Activated T-helper 2 cell treated with anti-CD3 and anti-CD28 coated beads, Interferon-gamma antibody, Interleukin-2, Interleukin-4, amounts not matched to agents 10 μg/mL and 5 μg/mL and 100 μg/mL, durations not matched to agents 14 hours and 24 hours and 36 hours (primary cell): Measurements from ENCODE around the gene CD33. TPM values are rescaled to one million over a fixed set of nuclear protein-coding genes. Genes with fewer than 3 reads are reported as not detected.

Experiments
- DNase-seq: peaks from one replicate; pipeline ENCODE4 v3.0.0; 2021; ENCODE audit warnings: low spot score
- H3K27ac Mint-ChIP-seq: one replicate; pipeline ENCODE4 v1.8.0; 2021; ENCODE audit warnings: mixed read lengths
- H3K27me3 Mint-ChIP-seq: one replicate; pipeline ENCODE4 v1.8.0; 2021; ENCODE audit warnings: low read depth, mixed read lengths
- H3K36me3 Mint-ChIP-seq: one replicate; pipeline ENCODE4 v1.8.0; 2021; ENCODE audit warnings: low read depth, mixed read lengths
- H3K4me1 Mint-ChIP-seq: one replicate; pipeline ENCODE4 v1.8.0; 2021; ENCODE audit warnings: low read depth, mixed read lengths
- H3K4me3 Mint-ChIP-seq: one replicate; pipeline ENCODE4 v1.8.0; 2021; ENCODE audit warnings: low read depth, mild to moderate bottlenecking, moderate library complexity, mixed read lengths
- H3K9me3 Mint-ChIP-seq: one replicate; pipeline ENCODE4 v1.8.0; 2021; ENCODE audit warnings: mixed read lengths
- intact Hi-C: fragments of 100-400 bp; cut with micrococcal nuclease; formaldehyde crosslinking; loops from one replicate; pipeline ENCODE4 v1.15.1; 2023
- total RNA-seq: library from RNA; stranded (reverse); gene quantifications from 2 replicates; pipeline ENCODE4 v1.2.3, GENCODE V29; 2022

CD33 gene
- total RNA-seq, 1 donor from 2014 or later: 14.3 TPM

DNA sequence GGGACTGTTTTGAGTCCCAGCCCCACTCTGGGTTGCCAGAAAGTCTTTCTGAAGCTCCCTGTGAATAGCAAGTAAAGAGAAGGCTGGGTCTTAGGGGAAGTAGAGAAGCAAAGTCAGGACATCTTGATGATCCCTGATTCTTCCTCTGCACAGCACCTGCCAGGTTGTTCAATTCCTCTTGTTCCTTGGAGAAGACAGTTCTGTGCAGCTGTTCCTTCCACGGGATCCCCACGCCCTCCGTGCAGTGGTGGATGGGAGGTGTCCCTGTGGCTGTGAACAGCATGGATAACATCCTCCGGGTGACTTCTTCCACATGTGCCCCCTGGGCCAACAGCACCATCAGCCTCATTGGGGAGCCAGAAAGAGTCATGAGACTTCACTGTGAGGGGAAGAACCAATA, 57.5 kb downstream of the CD33 start:
- no peaks in the 10 kb centered on the region for H3K4me1 Mint-ChIP-seq
- H3K36me3 Mint-ChIP-seq: no peaks in the 10 kb centered on the region
- no peak overlapping the region for H3K4me3 Mint-ChIP-seq
- no peak overlapping the region for H3K27ac Mint-ChIP-seq
- peaks cover 26% of the 10 kb centered on the region for H3K27me3 Mint-ChIP-seq
- H3K9me3 Mint-ChIP-seq: no peaks in the 10 kb centered on the region
- intact Hi-C loops: no loop called here
- DNase-seq: no peak

DNA sequence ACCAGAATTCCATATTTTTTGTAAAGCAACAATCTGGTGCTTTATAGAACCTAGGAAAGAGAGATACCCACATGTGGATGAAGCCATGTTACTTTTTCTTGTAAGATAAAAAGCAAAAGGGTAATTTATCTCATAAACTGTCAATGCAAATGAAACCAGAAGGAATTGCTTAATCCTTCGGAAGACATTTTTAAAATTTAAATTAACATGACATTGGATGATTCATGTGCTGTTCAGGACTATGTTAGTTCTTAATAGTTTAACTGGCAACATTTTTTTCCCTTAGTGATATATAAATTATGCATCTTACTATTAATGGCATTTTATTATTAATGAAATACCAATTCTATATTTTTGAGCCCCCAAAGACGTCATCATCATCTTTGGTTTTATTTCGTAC, 60.8 kb downstream of the CD33 start:
- intact Hi-C loops: no loop called here
- Mint-ChIP-seq H3K4me1 (no peaks in the 10 kb centered on the region), H3K36me3 (no peaks in the 10 kb centered on the region), H3K4me3 (no peak overlapping the region), H3K27me3 (peaks cover 15% of the 10 kb centered on the region), H3K27ac (no peak overlapping the region), H3K9me3 (no peaks in the 10 kb centered on the region)
- DNase-seq: no peak

Other genes starting within 250 kb of the CD33 start
- not detected in 2 replicates for gene KLK7, start 241.2 kb upstream of the CD33 start, total RNA-seq
- gene KLK8, start 223.5 kb upstream of the CD33 start, total RNA-seq: not detected in 2 replicates
- not detected in 2 replicates for gene KLK10, start 205.4 kb upstream of the CD33 start, total RNA-seq
- not detected in 2 replicates for gene KLK11, start 198.5 kb upstream of the CD33 start, total RNA-seq
- not detected in 2 replicates for gene KLK12, start 190.1 kb upstream of the CD33 start, total RNA-seq
- gene KLK13, start 160.0 kb upstream of the CD33 start, total RNA-seq: not detected in 2 replicates
- 0.44 and 0.52 TPM in 2 replicates for gene KLK14, start 142.2 kb upstream of the CD33 start, total RNA-seq
- 9.7 and 11.0 TPM in 2 replicates for gene CTU1, start 116.7 kb upstream of the CD33 start, total RNA-seq
- gene SIGLEC9, start 100.2 kb upstream of the CD33 start, total RNA-seq: 0.18 TPM in 1 of 2 replicates, not detected in the other
- not detected in 2 replicates for gene SIGLEC7, start 82.8 kb upstream of the CD33 start, total RNA-seq
- gene SIGLECL1, start 26.0 kb downstream of the CD33 start, total RNA-seq: not detected in 2 replicates
- gene IGLON5, start 86.6 kb downstream of the CD33 start, total RNA-seq: 7.0 TPM in 2 replicates
- gene VSIG10L, start 117.1 kb downstream of the CD33 start, total RNA-seq: 9.5 and 10.4 TPM in 2 replicates
- gene ETFB, start 141.3 kb downstream of the CD33 start, total RNA-seq: 209 and 215 TPM in 2 replicates
- 13.8 and 14.9 TPM in 2 replicates for gene CLDND2, start 143.9 kb downstream of the CD33 start, total RNA-seq
- gene NKG7, start 147.6 kb downstream of the CD33 start, total RNA-seq: 332 and 342 TPM in 2 replicates
- not detected in 2 replicates for gene LIM2, start 162.9 kb downstream of the CD33 start, total RNA-seq
- gene C19orf84, start 165.5 kb downstream of the CD33 start, total RNA-seq: 0.14 and 0.27 TPM in 2 replicates
- 4.0 and 6.6 TPM in 2 replicates for gene SIGLEC10, start 192.6 kb downstream of the CD33 start, total RNA-seq
- 0.07 and 0.18 TPM in 2 replicates for gene SIGLEC8, start 233.4 kb downstream of the CD33 start, total RNA-seq